ENCODE measurements around the gene TNPO2. TPM values are rescaled to one million over a fixed set of nuclear protein-coding genes. Genes with fewer than 3 reads are reported as not detected.

The TNPO2 gene
- total RNA-seq, 4 donors from 2014 or later, result 42.8 to 71.9 (median 62.8) TPM

DNA sequence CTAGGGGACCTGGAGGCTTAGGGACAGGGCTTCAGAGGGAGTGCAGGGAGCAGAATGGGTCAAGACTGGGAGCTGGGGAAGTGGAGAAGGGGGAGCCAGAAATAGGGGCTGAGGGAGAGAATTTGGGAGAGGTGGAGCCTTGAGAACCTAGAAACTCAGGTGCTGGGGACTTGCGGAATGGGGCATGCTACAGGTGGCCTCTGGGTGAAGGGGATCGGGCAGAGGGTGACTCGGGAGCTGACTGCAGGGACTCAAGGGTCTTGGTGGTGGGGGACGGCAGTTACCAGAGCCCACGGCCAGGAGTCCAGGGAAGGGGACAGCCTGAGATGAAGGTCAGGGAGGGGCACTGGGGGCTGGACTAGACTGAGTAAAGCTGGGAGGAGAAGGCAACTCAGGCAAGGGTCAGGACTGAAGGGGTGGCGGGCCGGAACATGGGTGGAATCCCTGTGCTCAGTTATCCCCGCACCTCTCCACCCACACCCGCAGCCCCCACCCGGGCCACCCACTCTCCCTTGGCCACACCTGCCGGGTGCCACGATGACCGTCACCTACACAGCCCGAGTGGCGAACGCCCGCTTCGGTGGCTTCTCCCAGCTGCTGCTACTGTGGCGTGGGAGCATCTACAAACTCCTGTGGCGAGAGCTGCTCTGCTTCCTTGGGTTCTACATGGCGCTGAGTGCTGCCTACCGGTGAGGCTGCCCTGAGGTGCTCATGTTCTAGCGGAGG, 28.5 kb upstream of the TNPO2 start:
- DNase-seq (ENCODE audit: extremely low spot score), result no peak

DNA sequence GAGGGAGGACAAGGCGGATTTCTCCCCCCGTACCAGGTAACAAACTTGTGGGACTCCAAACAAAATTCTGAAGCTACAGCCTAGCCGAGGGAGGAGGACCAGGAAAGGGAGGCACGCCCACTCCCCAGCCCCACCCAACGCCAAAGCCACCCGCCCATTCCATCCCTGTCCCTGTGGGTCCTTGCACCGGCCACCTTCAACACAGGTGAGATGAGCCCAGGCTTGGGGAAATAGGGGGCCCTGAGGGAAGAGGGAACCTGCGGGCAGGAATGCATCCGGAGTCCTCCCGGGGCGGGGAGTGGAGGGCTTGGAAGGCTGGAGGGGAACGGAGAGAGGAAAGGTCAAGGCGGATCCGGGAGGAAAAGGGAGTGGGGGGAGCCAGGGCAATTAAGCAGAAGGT, 27.9 kb upstream of the TNPO2 start, which contains the start of gene BEST2:
Gene BEST2, plus strand, starts transcription at position 157 of the 400 bp plus-strand sequence. CDS start 802 bp downstream, outside the sequence.
- TF ChIP-seq, protein P1, sequence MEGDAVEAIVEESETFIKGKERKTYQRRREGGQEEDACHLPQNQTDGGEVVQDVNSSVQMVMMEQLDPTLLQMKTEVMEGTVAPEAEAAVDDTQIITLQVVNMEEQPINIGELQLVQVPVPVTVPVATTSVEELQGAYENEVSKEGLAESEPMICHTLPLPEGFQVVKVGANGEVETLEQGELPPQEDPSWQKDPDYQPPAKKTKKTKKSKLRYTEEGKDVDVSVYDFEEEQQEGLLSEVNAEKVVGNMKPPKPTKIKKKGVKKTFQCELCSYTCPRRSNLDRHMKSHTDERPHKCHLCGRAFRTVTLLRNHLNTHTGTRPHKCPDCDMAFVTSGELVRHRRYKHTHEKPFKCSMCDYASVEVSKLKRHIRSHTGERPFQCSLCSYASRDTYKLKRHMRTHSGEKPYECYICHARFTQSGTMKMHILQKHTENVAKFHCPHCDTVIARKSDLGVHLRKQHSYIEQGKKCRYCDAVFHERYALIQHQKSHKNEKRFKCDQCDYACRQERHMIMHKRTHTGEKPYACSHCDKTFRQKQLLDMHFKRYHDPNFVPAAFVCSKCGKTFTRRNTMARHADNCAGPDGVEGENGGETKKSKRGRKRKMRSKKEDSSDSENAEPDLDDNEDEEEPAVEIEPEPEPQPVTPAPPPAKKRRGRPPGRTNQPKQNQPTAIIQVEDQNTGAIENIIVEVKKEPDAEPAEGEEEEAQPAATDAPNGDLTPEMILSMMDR (IDR thresholded peaks at IDR 0.05), result no peak
- TF ChIP-seq EP300 (IDR thresholded peaks at IDR 0.05), result no peak
- no peak for TF ChIP-seq POLR2AphosphoS5 (IDR thresholded peaks at IDR 0.05)
- intact Hi-C loops (cut with DNase I), result no loop called here
- 60% methylated on average over 14 of the region's 14 CpGs for WGBS

More for the DNA sequence above, 28.5 kb upstream of the TNPO2 start:
- Histone ChIP-seq H3K36me3 (peaks cover 10 to 14% (median 11%) of the 10 kb centered on the region in 4 donors), H3K27me3 (peaks cover 0 to 56% (median 0%) of the 10 kb centered on the region in 4 donors), H3K27ac (replicated peaks in 1 of 4) (no peak overlapping the region), H3K4me3 (no peak overlapping the region), H3K9me3 (peaks cover 0 to 8% (median 2%) of the 10 kb centered on the region in 4 donors), H3K4me1 (peaks cover 3 to 5% (median 4%) of the 10 kb centered on the region in 4 donors)
- no peak for TF ChIP-seq EP300 (IDR thresholded peaks at IDR 0.05)
- no peak for TF ChIP-seq POLR2A (IDR thresholded peaks at IDR 0.05; ENCODE audit: low read depth)
- TF ChIP-seq POLR2AphosphoS5 (IDR thresholded peaks at IDR 0.05), result no peak
- TF ChIP-seq, protein P1 (IDR thresholded peaks at IDR 0.05), result no peak
- WGBS, result 86% methylated on average over 23 of the region's 23 CpGs
- intact Hi-C loops (cut with DNase I), result no loop called here

GRCh38 chr19:12750851-12751250, 27.1 kb upstream of the TNPO2 start:
- TF ChIP-seq, protein P1 (IDR thresholded peaks at IDR 0.05), result no peak
- TF ChIP-seq POLR2AphosphoS5 (IDR thresholded peaks at IDR 0.05) (no peak), POLR2A (IDR thresholded peaks at IDR 0.05; ENCODE audit: low read depth) (no peak)
- Histone ChIP-seq H3K27me3 (peaks cover 0 to 56% (median 0%) of the 10 kb centered on the region in 4 donors), H3K27ac (replicated peaks in 1 of 4) (no peak overlapping the region), H3K9me3 (peaks cover 0 to 9% (median 3%) of the 10 kb centered on the region in 4 donors), H3K4me3 (no peak overlapping the region), H3K4me1 (peaks cover 0 to 3% (median 0%) of the 10 kb centered on the region in 4 donors), H3K36me3 (peaks cover 22 to 28% (median 24%) of the 10 kb centered on the region in 4 donors)
- WGBS, result 60% methylated on average over 9 of the region's 9 CpGs
- no peak for DNase-seq (ENCODE audit: extremely low spot score)
- intact Hi-C loops (cut with DNase I), result no loop called here

More for the DNA sequence above, 27.9 kb upstream of the TNPO2 start, which contains the start of gene BEST2:
- Histone ChIP-seq H3K36me3 (peaks cover 16 to 20% (median 16%) of the 10 kb centered on the region in 4 donors), H3K4me3 (no peak within 1 kb of the TSS), H3K9me3 (peaks cover 0 to 9% (median 3%) of the 10 kb centered on the region in 4 donors), H3K27ac (replicated peaks in 1 of 4) (no peak within 1 kb of the TSS), H3K4me1 (peaks cover 0 to 3% (median 0%) of the 10 kb centered on the region in 4 donors), H3K27me3 (peaks cover 0 to 56% (median 0%) of the 10 kb centered on the region in 4 donors)
- no peak for DNase-seq (ENCODE audit: extremely low spot score)

- Histone ChIP-seq H3K27me3 (peaks cover 0 to 56% (median 0%) of the 10 kb centered on the region in 4 donors), H3K4me3 (no peak overlapping the region), H3K4me1 (peaks cover 0 to 3% (median 0%) of the 10 kb centered on the region in 4 donors), H3K9me3 (peaks cover 0 to 9% (median 3%) of the 10 kb centered on the region in 4 donors), H3K36me3 (peaks cover 29 to 36% (median 32%) of the 10 kb centered on the region in 4 donors), H3K27ac (replicated peaks in 1 of 4) (no peak overlapping the region)
- DNase-seq (ENCODE audit: extremely low spot score), result no peak
- TF ChIP-seq EP300 (IDR thresholded peaks at IDR 0.05), result no peak
- 27% methylated on average over 11 of the region's 24 CpGs for WGBS
- intact Hi-C loops (cut with DNase I), result no loop called here
These were observed 26.3 kb upstream of the TNPO2 start for GRCh38 chr19:12749938-12750521.

DNA sequence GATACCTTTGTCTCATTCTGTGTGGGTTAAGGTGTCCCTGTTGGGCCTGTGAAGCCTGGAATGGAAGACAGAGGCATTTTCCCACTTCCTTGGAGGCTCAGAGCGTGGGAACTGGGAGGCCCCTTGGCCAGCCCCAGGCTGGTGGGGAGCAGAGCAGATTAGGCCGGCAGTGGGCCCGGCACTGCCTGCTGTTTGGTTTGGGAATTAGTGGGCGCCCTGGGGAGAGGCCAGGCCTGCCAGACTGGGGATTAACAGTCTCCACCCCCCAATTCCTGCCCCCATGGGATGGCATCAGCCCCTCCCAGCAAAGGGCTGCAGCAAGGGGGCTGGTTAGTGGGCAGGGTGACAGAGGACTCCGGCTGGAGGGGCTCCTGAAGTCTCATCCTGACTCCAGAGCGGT, 24.8 kb upstream of the TNPO2 start:
- 75% methylated on average over 4 of the region's 6 CpGs for WGBS
- peaks cover 34 to 50% (median 42%) of the 10 kb centered on the region in 4 donors for H3K36me3 ChIP-seq
- H3K27me3 ChIP-seq, result peaks cover 0 to 48% (median 0%) of the 10 kb centered on the region in 4 donors

More for the DNA sequence above, 24.8 kb upstream of the TNPO2 start:
- Histone ChIP-seq H3K9me3 (peaks cover 0 to 9% (median 3%) of the 10 kb centered on the region in 4 donors), H3K4me3 (no peak overlapping the region), H3K4me1 (peaks cover 0 to 3% (median 0%) of the 10 kb centered on the region in 4 donors), H3K27ac (replicated peaks in 1 of 4) (no peak overlapping the region)
- no peak for TF ChIP-seq POLR2A (IDR thresholded peaks at IDR 0.05; ENCODE audit: low read depth)
- TF ChIP-seq, protein P1 (IDR thresholded peaks at IDR 0.05), result no peak
- TF ChIP-seq POLR2AphosphoS5 (IDR thresholded peaks at IDR 0.05), result no peak
- no peak for TF ChIP-seq EP300 (IDR thresholded peaks at IDR 0.05)
- DNase-seq (ENCODE audit: extremely low spot score), result no peak
- intact Hi-C loops (cut with DNase I), result no loop called here

All from esophagus muscularis mucosa (tissue), 4 donors.